Measurements from ENCODE around the gene PMEPA1.

- no peak for TF ChIP-seq EZH2phosphoT487 (IDR thresholded peaks at IDR 0.05; ENCODE audit: insufficient read depth, low read depth)
- TF ChIP-seq EZH2 (IDR thresholded peaks at IDR 0.05; ENCODE audit: insufficient read depth, poor library complexity, severe bottlenecking) = no peak
Measured at GRCh38 chr20:57751411-57751810, 41.6 kb upstream of the PMEPA1 start.
